BLaER1 treated with 17β-estradiol and CSF1 and Interleukin-3, amounts not matched to agents 10 nM and 100 nM (cell line): Measurements from ENCODE around the gene HPSE2.

Source experiments
- H3K27ac ChIP-seq, 11 experiments: shearing (Covaris generic); formaldehyde crosslinking; 2 replicates each; pipeline ENCODE4 v1.8.1; 2022
- H3K27me3 ChIP-seq, 11 experiments: shearing (Covaris generic); formaldehyde crosslinking; 2 replicates each; pipeline ENCODE4 v1.8.1; 2022
- H3K36me3 ChIP-seq, 11 experiments: shearing (Covaris generic); formaldehyde crosslinking; 2 replicates each; pipeline ENCODE4 v1.8.1; 2022
- H3K4me1 ChIP-seq, 10 experiments: shearing (Covaris generic); formaldehyde crosslinking; 2 replicates each; pipeline ENCODE4 v1.8.1; 2022
- H3K4me2 ChIP-seq, 11 experiments: shearing (Covaris generic); formaldehyde crosslinking; 2 replicates each; pipeline ENCODE4 v1.8.1; 2022
- H3K4me3 ChIP-seq, 10 experiments: shearing (Covaris generic); formaldehyde crosslinking; 2 replicates each; pipeline ENCODE4 v1.8.1; 2022
- H3K9ac ChIP-seq, 11 experiments: shearing (Covaris generic); formaldehyde crosslinking; 2 replicates each; pipeline ENCODE4 v1.8.1; 2022
- H3K9me3 ChIP-seq, 11 experiments: shearing (Covaris generic); formaldehyde crosslinking; replicated peaks in 1 of 11; 2 replicates each; pipeline ENCODE4 v1.8.1; 2022
- H4K20me1 ChIP-seq, 11 experiments: shearing (Covaris generic); formaldehyde crosslinking; 2 replicates each; pipeline ENCODE4 v1.8.1; 2022
- Cebpa-rat ChIP-seq, 11 experiments: shearing (Covaris generic); IDR thresholded peaks; 2 replicates each; pipeline ENCODE4 v1.8.1; 2022

HPSE2 gene

DNA sequence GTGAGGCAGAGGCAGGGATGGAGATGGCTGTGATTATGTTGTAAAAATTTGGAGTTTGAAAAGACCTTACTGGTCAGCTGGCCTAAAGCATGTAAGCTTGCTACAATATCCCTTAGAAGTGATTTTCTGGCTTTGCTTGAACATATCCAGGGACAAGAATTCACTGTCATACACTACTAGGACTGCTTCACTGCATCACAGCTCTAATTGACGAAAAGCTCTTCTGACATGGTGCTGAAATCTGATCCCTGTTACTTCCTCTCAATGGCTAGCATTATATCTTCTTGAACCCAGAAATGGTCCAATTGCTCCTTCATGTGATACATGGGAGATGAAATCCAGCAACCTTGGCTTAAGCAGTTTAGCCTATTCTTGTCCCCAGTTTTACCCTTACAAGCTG, 591.2 kb downstream of the HPSE2 start:
- no peak for TF ChIP-seq Cebpa-rat (IDR thresholded peaks at IDR 0.05)
- Histone ChIP-seq H3K36me3 (no peaks in the 10 kb centered on the region), H3K9ac (no peak overlapping the region), H4K20me1 (no peaks in the 10 kb centered on the region), H3K4me1 (peaks cover 0 to 13% (median 0%) of the 10 kb centered on the region in 10 experiments; a peak in 6 of 20 replicates), H3K4me2 (no peak overlapping the region), H3K4me3 (no peak overlapping the region), H3K9me3 (no peaks in the 10 kb centered on the region), H3K27ac (no peak overlapping the region), H3K27me3 (0 out of 22 replicates have a peak, but pooled peaks cover 0 to 2% (median 0%) of the 10 kb centered on the region in 11 experiments)

DNA sequence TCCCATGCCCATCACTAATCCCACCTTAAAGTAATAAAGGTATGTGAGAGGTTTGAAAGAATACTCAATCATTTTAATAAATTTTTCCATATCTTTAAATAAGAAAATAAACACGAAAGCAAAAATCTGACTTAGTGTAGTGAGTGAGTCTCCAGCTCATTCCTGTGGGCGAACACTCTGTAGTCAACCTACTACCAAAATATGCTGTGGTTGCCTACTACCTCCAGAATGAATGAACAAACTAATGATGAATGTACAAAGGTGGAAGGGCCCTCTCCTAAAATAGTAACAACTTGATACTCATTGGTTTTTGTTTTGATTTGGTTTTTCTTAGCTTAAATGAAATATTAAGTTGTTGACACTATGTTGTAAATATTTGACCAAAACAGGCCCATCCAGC, 593.4 kb downstream of the HPSE2 start:
- no peak for TF ChIP-seq Cebpa-rat (IDR thresholded peaks at IDR 0.05)

DNA sequence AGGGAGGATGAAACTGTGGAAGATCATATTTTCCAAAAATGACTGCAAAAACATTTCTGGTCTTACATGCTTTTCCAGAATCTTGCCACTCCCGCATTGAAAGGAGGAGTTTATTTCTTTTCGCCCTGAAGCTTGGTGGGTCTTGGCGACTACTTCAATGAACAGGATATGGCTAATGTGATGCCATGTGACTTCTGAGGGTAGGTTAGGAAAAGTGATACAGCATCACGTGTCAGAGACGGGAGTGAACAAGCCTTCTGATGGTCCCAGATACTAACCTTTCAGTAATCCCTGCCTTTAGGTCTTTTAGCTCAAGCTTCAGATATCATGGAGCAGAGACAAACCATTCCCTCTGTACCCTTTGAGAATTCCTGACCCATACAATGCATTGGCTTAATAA, 596.7 kb downstream of the HPSE2 start:
- Histone ChIP-seq H4K20me1 (no peaks in the 10 kb centered on the region), H3K4me3 (no peak overlapping the region), H3K9ac (no peak overlapping the region), H3K27ac (no peak overlapping the region), H3K27me3 (no peaks in the 10 kb centered on the region), H3K9me3 (no peaks in the 10 kb centered on the region), H3K4me1 (peaks cover 6 to 12% (median 8%) of the 10 kb centered on the region in 10 experiments; a peak in 18 of 20 replicates), H3K36me3 (no peaks in the 10 kb centered on the region), H3K4me2 (no peak overlapping the region)
- TF ChIP-seq Cebpa-rat (IDR thresholded peaks at IDR 0.05): no peak

More for the DNA sequence above, 593.4 kb downstream of the HPSE2 start:
- H3K27me3 ChIP-seq: 0 out of 22 replicates have a peak, but pooled peaks cover 0 to under 1% (median 0%) of the 10 kb centered on the region in 11 experiments
- H4K20me1 ChIP-seq: no peaks in the 10 kb centered on the region
- H3K9me3 ChIP-seq: no peaks in the 10 kb centered on the region
- no peak overlapping the region for H3K4me3 ChIP-seq
- H3K4me2 ChIP-seq: no peak overlapping the region
- H3K27ac ChIP-seq: no peak overlapping the region
- no peak overlapping the region for H3K9ac ChIP-seq
- no peaks in the 10 kb centered on the region for H3K36me3 ChIP-seq
- H3K4me1 ChIP-seq: peaks cover 0 to 2% (median 0%) of the 10 kb centered on the region in 10 experiments; a peak in 5 of 20 replicates

DNA sequence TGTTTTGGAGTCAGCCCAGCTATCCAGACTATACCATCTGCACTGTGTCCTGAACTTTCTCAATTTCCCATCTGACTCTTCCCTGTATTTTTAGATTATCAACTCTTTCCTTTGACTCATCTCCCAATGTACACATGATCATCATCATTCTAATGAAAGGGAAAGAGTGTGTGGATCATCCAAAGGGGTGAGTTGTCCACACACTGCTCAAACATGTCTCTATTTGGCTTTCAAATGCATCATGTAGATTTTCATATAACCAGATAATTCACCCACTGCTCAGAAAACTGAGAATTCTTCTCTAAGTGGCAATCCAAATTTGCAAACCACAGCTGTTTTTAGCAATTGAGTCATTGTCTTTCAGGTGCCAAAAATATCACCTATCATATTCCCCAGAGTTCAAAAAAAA, 598.7 kb downstream of the HPSE2 start:
- no peak overlapping the region for H3K27ac ChIP-seq

DNA sequence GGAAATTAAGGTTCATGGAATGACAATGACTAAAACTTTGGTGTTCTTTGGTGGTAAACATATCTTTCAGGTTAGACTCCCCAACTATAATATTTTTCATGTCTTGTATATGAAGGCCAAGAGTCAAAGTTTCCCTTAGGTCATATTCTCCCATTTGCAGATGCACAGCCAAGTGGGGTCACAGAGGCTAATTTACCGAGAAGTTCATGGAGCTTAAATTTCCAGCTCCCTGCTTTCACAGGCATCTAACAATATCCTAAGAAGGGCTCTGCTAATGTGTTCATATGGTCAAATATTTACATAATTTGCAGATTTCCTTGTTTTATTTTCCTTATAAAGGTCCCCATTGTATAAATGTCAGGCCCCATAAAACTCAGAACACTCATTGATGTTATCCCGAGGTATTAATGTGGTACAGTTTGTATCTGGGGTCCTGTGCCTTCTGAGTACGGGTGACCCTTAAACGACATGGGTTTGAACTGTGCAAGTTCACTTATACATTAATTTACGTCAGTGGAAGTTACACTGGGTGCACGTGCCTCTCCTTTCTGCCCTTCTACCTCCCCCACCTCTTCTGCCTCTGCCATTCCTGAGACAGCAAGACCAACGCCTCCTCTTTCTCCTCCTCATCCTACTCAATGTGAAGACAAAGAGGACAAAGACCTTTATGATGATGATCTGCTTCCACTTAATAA, 603.0 kb downstream of the HPSE2 start:
- no peak for TF ChIP-seq Cebpa-rat (IDR thresholded peaks at IDR 0.05)
- Histone ChIP-seq H3K27me3 (no peaks in the 10 kb centered on the region), H3K4me1 (peaks cover 6 to 12% (median 8%) of the 10 kb centered on the region in 10 experiments; a peak in 18 of 20 replicates), H4K20me1 (no peaks in the 10 kb centered on the region), H3K9me3 (no peaks in the 10 kb centered on the region), H3K27ac (no peak overlapping the region), H3K9ac (no peak overlapping the region), H3K4me3 (no peak overlapping the region), H3K4me2 (no peak overlapping the region), H3K36me3 (no peaks in the 10 kb centered on the region)

More for the DNA sequence above, 598.7 kb downstream of the HPSE2 start:
- TF ChIP-seq Cebpa-rat (IDR thresholded peaks at IDR 0.05): no peak
- Histone ChIP-seq H3K9ac (no peak overlapping the region), H3K4me2 (peak overlapping the region; percentile 27 to 69 (median 43); a peak in 18 of 22 replicates), H3K9me3 (no peaks in the 10 kb centered on the region), H4K20me1 (no peaks in the 10 kb centered on the region), H3K4me1 (peaks cover 6 to 12% (median 8%) of the 10 kb centered on the region in 10 experiments; a peak in 18 of 20 replicates), H3K4me3 (no peak overlapping the region), H3K27me3 (no peaks in the 10 kb centered on the region), H3K36me3 (no peaks in the 10 kb centered on the region)

DNA sequence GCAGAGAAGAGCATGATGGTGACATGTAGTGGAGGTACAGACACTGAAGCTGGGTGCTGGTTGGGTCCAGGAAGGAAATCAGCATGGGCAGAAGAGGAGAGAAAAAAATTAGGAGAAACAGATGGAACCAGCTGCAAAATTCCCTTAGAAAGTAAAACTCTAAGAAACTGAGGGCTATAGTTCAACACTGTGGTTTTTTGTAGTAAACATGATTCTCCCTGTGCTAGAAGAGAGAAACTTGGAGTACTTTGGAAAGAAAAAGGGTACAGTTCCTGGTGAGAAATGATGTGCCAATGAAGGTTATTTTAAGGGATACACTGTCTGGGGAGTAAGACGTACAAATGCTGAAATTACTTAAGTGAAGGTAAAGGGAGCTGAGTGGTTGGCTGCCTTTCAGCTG, 607.4 kb downstream of the HPSE2 start:
- no peak overlapping the region for H3K4me3 ChIP-seq

DNA sequence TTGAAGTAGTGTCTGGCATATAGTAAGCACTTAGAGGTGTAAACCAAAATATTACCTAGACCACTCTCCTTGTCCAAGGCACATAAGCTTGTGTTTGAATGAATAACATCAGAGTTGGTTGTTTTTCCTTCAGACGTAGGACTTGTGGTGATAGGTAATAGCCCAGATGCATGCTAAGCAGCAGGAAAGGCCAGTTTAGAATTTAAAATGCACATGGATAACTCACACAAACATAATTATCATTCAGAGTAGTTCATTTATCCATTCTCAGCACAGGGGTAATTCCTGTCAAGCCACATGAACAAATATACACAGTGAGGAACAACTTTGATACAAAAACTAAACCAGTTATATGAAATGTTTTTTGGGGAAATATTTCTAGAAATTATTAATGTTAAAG, 607.9 kb downstream of the HPSE2 start:
- Histone ChIP-seq H3K4me3 (no peak overlapping the region), H3K9ac (no peak overlapping the region), H3K4me2 (no peak overlapping the region), H3K9me3 (no peaks in the 10 kb centered on the region), H3K27me3 (no peaks in the 10 kb centered on the region), H3K4me1 (peaks cover 0 to 24% (median 11%) of the 10 kb centered on the region in 10 experiments; a peak in 11 of 20 replicates), H3K36me3 (no peaks in the 10 kb centered on the region), H4K20me1 (no peaks in the 10 kb centered on the region), H3K27ac (no peak overlapping the region)
- no peak for TF ChIP-seq Cebpa-rat (IDR thresholded peaks at IDR 0.05)

More for the DNA sequence above, 607.4 kb downstream of the HPSE2 start:
- no peaks in the 10 kb centered on the region for H3K9me3 ChIP-seq
- TF ChIP-seq Cebpa-rat (IDR thresholded peaks at IDR 0.05): no peak
- H3K27ac ChIP-seq: no peak overlapping the region
- no peaks in the 10 kb centered on the region for H4K20me1 ChIP-seq
- H3K4me1 ChIP-seq: peaks cover 0 to 19% (median 8%) of the 10 kb centered on the region in 10 experiments; a peak in 10 of 20 replicates
- H3K4me2 ChIP-seq: no peak overlapping the region
- no peaks in the 10 kb centered on the region for H3K36me3 ChIP-seq
- no peak overlapping the region for H3K9ac ChIP-seq
- H3K27me3 ChIP-seq: no peaks in the 10 kb centered on the region

DNA sequence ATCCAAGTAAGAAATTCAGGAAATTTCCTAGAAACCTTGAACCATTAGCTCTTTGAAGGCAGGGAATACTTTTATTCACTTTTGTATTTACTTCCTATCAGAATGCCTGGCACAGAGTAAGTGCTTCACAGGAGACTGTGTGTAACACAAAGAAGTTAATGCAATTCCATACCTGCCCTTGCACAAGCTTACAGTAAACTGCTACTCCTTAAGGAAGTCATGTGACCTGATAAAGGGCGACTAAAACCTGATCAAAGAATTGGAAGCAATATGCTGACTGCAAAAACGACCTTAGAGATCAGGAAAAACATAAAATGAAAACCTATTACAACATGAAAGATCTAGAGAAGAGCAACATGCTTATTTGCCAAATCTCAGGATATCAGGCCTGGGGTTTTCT, 610.7 kb downstream of the HPSE2 start:
- TF ChIP-seq Cebpa-rat (IDR thresholded peaks at IDR 0.05): no peak

DNA sequence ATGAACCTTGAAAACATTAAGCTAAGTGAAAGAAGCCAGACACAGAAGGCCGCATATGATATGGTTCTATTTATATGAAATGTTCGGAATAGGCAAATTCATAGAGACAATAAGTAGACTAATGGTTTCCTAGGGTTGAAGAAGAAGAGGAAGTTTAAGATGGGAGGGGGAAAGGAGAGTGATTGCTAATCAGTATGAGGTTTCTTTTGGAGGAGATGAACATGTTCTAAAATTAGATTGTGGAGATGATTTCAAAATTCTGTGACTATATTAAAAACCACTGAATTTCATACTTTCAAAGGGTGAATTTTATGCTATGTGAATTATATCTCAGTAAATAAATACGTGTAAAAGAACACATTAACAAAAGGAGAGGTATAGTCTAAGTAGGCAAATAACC, 612.5 kb downstream of the HPSE2 start:
- Histone ChIP-seq H3K9me3 (no peaks in the 10 kb centered on the region), H4K20me1 (no peaks in the 10 kb centered on the region), H3K4me3 (no peak overlapping the region), H3K27ac (peak overlapping the region in 6 of 11 experiments; percentile 7 to 65 (median 54); a peak in 8 of 22 replicates), H3K4me2 (peak overlapping the region in 7 of 11 experiments; percentile 40 to 74 (median 57); a peak in 13 of 22 replicates), H3K27me3 (no peaks in the 10 kb centered on the region), H3K36me3 (no peaks in the 10 kb centered on the region), H3K4me1 (peaks cover 0 to 70% (median 42%) of the 10 kb centered on the region in 10 experiments; a peak in 18 of 20 replicates), H3K9ac (no peak overlapping the region; a peak in 3 of 22 replicates)
- no peak for TF ChIP-seq Cebpa-rat (IDR thresholded peaks at IDR 0.05)

More for the DNA sequence above, 610.7 kb downstream of the HPSE2 start:
- Histone ChIP-seq H3K9ac (no peak overlapping the region), H4K20me1 (no peaks in the 10 kb centered on the region), H3K27me3 (no peaks in the 10 kb centered on the region), H3K4me2 (no peak overlapping the region), H3K27ac (no peak overlapping the region), H3K4me3 (no peak overlapping the region), H3K4me1 (peaks cover 0 to 52% (median 29%) of the 10 kb centered on the region in 10 experiments; a peak in 12 of 20 replicates), H3K9me3 (no peaks in the 10 kb centered on the region), H3K36me3 (no peaks in the 10 kb centered on the region)
